ENCODE results near the gene SKA1.
A peak's percentile ranks its signal among the peaks of the same experiment; 100 is the strongest.
"Not testable (repeated sequence)": the region's sequence is repeated elsewhere in the genome, so short reads cannot be mapped to it uniquely, and the experiment has no call there.

Gene SKA1

DNA sequence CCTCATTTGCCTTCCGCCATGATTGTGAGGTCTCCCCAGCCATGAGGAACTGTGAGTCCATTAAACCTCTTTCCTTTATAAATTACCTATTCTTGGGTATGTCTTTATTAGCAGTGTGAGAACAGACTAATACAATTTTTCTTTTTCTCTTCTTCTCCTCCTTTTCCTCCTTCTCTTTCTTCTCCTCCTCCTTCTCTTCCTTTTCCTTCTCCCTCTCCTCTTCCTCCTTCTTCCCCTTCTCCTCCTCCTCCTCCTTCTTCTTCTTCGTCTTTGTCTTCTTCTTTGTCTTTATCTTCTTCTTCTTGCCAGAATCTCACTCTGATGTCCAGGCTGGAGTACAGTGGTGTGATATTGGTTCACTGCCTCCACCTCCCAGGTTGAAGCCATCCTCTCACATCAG lies 20.2 kb downstream of the SKA1 start:
- DNase-seq (ENCODE audit: low read depth, low spot score), result no peak

DNA sequence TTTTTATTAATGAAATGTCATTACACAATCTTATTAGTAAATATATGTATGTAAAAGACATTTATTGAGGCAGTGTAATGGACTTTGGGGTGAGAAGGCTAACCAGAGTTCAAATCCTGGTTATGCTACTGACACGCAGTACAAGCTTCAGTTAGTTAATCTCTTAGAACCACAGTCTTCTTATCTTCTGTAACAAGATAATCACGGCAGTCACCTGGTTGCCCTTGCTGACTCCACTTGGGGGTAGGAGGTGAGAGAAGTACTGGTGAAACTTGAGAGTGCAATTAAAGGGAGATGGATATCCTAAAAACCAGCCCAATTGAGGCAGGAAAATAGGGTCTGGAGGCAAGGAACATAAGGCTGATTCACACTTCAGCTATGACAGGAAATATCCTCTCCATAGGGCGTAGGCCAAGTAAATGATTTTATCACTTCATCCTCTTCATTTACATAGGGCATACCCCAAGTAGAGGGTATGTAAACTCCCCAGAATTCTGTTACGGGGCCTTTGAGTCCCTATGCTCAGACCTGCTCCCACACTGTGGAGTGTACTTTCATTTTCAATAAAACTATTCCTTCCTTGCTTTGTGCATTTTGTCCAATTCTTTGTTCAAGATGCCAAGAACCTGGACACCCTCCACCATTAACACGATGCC lies 21.3 kb downstream of the SKA1 start:
- no peak for DNase-seq (ENCODE audit: low read depth, low spot score)

DNA sequence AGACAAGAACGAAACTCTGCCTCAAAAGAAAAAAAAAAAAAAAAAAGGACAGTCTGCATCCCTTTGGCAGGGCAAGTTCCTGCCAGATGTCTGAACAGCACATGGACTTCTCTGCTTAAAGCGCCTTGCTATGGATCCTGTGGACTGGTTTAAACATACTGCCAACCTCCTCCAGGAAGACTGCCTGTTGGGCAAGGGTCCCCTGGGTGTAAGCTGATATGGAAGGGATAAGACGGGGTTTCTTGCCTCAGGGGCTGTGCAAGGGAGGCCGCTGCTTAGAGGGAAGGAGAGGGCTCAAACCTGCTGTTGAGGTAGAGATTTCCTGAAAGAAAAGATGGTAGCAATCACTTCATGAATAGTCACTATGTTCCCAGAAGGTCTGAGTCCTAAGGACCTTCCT lies 22.2 kb downstream of the SKA1 start:
- no peak for DNase-seq (ENCODE audit: low read depth, low spot score)

DNA sequence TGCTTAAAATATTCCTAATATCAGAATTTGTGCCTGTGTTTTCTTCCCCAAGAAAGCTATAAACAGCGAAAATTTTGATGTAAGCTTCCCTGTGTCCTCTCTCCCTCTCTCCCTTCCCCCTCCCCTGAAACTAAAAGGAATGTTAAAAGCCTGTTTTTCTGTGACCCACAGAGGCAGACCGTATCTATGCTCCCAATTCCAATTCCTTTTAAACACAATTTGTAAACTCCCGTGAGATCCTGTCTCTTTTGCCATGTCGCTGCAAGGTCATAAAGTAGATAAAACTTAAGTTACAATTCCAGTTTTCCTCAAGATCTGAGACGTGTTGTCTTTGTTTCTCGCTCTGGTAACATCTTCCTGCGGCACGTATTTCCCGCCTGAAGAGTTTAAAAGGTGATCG lies 23.3 kb downstream of the SKA1 start:
- DNase-seq (ENCODE audit: low read depth, low spot score), result no peak

DNA sequence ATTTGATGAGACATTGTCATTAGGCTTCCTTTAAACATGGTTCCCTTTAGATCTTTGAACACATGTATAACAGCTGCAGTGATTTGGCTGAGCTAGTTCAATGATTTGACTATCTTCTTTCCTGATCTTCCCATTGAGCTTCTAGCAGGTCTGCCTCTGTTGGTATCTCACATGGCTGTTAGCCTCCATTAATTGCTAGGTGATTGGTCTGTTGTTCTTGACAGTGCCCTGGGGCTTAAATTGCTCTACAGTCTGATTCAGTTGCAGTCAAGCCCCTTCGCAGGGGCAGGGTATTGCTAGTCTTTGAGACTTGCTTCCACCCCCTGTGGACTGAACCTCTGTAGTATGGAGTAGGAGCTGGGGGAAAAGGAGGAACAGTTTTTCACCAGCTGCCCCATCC lies 24.1 kb downstream of the SKA1 start:
- no peak for DNase-seq (ENCODE audit: low read depth, low spot score)

DNA sequence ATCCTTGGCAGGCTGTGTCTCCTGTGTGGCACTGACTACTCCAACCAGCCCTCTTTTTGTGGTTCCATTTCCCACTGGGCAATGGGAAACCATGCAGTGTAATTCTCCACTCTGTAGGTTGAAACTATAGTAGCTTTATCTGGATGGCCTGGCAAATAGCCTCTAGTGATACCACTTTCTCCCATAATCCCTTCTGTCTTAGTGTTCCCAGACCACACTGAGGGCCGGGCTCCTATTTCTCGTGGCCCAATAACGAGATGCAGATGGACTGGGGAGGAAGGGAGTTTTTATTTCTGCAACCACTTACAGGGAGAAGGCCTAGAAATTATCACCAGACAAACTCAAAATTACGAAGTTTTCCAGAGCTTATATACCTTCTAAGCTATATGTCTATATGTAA lies 24.7 kb downstream of the SKA1 start:
- DNase-seq (ENCODE audit: low read depth, low spot score), result no peak

DNA sequence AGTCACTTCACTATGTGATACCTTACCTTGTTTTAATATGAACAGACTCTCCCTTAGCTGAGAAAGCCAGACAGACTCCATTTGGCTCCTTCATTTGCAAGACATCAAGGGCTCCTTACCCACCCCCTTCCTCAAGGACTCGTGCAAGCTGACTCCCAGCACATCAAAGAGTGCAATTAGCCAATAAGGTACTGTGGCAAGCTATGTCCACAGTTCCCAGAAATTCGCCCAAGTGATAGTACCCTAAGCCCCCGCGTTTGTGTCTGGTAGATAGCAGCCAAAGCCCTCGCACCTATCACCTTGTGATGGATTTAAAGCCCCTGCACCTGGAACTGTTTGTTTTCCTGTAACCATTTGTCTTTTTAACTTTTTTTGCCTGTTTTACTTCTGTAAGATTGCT lies 25.6 kb downstream of the SKA1 start:
- not testable (repeated sequence) for DNase-seq (ENCODE audit: low read depth, low spot score)

DNA sequence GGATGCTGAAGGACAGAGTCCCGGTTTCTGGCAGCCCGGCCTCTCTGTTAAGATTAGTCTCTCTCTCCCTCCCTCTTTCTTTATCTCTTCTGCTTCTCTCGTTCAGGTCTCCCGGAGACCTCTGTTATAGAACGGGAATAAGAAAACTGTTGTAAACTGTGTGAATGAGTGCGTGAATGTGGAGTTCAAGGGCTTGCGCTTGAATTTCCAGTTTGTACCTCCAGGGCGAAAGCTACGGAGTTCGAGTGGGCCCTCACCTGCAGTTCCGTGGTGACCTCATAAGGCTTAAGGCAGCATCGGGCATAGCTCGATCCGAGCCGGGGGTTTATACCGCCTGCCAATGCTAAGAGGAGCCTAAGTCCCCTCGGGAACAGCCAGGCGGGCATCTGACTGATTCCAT lies 26.4 kb downstream of the SKA1 start:
- DNase-seq (ENCODE audit: low read depth, low spot score), result no peak

DNA sequence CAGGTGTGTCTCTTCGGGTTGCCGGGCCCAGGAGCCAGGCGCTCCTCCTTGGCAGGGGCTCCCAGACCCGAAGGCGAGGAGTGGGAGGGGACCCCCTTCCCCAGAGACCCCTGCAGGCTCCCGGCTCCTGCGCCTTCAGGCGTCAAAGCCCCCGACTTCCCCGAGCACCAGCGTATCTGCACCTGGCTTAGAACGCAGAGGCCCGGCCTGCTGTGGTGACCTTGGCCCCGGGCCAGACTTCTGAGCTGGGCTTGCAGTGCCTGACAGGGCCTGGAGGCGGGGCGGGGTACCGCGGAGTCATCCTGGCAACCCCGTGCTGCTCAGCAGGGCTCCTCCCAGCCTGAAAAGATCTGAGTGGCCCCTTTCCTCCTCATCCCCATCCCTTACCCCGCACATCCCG lies 27.0 kb downstream of the SKA1 start:
- peak; percentile 36 for DNase-seq (ENCODE audit: low read depth, low spot score)

DNA sequence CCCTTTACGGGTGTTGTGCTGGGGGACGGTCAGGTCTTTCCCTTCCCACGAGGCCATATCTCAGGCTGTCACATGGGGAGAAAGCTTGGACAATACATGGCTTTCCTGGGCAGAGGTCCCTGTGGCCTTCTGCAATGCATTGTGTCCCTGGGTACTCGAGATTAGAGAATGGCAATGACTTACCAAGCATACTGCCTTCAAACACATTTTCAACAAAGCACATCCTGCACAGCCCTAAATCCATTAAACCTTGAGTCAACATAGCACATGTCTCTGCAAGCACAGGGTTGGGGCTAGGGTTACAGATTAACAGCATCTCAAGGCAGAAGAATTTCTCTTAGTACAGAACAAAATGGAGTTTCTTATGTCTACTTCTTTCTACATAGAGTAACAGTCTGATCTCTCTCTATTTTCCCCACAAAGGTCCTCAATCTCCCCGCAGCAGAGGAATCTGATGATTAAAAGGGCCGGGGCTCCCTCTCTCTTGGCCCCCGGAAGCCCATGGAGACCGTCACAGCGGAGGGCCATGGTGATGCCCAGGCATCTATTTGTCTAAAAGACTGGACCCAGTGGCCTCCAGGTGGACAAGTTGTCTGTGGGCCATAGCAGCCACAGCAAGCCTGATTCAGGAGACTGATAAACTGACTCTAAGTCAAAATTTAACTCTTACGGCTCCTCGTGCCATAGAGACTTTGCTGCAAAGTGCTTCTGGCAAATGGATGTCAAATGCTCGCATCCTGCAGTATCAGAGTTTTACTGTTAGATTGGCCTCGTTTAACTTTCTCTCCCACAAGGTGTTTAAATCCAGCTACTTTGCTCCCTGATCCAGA lies 30.1 kb downstream of the SKA1 start:
- DNase-seq (ENCODE audit: low read depth, low spot score), result not testable (repeated sequence)

DNA sequence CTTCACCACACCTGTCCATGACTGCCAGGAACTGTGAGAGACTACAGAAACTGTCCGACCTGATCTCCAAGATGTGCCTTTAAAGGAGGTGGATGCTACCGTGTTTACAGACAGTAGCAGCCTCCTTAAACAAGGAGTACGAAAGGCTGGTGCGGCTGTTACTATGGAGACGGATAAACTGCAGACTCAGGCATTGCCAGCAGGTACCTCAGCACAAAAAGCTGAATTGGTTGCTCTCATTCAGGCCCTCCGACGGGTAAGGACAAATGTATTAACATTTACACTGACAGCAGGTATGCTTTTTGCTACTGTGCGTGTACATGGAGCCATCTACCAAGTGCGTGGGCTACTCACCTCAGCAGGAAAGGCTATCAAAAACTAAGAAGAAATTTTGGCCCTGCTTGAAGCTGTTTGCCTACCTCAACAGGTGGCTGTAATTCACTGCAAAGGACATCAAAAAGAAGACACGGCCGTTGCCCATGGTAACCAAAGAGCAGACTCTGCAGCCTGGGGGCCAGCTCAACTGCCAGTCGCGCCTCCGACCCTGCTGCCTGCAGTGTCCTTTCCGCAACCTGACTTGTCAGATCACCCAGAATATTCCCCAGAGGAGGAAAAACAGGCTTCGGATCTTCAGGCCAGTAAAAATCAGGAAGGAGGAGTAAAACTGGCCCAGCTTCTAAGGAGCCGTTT lies 30.9 kb downstream of the SKA1 start:
- DNase-seq (ENCODE audit: low read depth, low spot score), result no peak

DNA sequence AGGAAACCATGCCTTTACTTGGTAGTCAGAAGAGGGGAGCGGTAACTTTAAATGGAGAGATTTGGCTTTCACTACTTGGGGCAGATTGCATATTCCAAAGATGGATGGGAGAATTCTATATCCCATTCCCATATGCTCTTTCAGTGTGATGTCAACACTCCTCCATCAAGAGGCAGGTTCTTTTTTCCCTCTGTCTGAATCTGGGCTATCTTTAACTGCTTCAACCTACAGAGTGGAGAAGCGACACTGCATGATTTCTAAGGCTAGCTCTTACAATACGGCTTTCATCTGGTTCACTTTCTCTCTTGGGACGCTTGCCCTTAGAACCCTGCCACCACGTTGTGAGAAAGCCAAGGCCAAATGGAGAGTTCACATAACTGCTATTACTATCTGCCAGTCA lies 34.4 kb downstream of the SKA1 start:
- DNase-seq (ENCODE audit: low read depth, low spot score), result no peak

DNA sequence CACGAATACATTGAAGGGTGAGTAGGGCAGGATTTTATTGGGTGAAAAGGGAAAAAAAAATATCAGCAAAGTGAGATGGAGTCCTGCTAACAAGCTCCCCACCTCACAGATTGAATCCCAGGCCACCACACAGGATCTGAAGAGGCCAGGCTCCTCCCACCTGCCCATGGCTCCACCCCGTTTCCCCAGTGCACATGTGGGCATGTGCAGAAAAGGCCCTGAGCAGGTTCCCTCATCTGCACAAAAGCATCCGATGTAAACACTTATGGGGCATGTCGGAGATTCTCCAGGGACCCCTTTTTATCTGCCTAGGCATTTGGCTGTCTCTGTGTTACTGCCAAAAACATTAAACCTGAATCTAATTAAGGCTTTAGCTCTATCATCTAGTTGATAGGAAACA lies 35.2 kb downstream of the SKA1 start:
- no peak for DNase-seq (ENCODE audit: low read depth, low spot score)

DNA sequence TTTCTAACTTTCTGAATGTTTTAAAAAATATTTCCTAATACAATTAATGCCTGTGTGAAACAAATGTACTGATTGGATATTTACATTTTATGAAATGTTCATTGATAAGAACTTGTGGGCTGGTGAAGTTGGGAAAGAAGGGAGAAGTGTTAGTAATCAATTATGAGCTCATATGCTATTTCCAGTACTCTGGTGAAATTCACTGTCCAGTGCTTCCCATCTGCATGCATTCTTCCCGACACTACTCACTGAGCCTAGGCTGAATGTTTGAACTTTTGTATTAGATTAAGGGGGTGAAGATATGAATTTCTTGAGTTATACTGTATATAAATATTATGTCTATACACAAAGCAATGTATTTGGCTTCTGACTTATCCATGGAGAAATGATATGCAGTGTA lies 36.0 kb downstream of the SKA1 start:
- DNase-seq (ENCODE audit: low read depth, low spot score), result no peak

DNA sequence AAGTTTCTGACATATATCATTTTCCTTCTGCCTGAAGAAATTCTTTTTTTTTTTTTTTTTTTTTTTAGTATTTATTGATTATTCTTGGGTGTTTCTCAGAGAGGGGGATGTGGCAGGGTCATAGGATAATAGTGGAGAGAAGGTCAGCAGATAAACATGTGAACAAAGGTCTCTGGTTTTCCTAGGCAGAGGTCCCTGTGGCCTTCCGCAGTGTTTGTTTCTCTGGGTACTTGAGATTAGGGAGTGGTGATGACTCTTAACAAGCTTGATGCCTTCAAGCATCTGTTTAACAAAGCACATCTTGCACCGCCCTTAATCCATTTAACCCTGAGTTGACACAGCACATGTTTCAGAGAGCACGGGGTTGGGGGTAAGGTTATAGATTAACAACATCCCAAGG lies 42.0 kb downstream of the SKA1 start:
- not testable (repeated sequence) for DNase-seq (ENCODE audit: low read depth, low spot score)

DNA sequence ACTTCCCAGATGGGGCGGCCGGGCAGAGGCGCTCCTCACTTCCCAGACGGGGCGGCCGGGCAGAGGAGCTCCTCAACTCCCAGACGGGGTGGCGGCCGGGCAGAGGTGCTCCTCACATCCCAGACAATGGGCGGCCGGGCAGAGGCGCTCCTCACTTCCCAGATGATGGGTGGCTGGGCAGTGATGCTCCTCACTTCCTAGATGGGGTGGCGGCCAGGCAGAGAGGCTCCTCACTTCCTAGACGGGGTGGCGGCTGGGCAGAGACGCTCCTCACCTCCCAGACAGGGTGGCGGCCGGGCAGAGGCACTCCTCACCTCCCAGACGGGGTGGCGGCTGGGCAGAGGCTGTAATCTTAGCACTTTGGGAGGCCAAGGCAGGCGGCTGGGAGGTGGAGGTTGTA lies 42.9 kb downstream of the SKA1 start:
- not testable (repeated sequence) for DNase-seq (ENCODE audit: low read depth, low spot score)

DNA sequence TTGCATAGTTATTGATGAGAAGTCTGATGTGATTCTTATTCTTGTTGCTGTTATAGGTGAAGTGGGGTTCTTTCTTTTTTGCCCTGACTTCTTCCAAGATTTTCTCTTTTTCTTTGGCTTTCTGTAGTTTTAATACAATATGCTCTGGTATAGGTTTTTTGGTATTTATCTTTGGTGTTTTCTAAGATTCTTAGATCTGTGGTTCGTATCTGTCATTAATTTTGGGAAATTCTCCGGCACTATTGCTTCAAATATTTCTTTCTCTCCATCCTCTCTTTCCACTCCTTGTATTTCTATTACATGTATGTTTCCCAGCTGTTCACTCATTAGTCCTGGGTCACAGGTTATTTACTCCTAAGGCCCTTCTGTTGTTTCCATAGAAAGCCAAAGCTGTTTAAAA lies 43.8 kb downstream of the SKA1 start:
- no peak for DNase-seq (ENCODE audit: low read depth, low spot score)

DNA sequence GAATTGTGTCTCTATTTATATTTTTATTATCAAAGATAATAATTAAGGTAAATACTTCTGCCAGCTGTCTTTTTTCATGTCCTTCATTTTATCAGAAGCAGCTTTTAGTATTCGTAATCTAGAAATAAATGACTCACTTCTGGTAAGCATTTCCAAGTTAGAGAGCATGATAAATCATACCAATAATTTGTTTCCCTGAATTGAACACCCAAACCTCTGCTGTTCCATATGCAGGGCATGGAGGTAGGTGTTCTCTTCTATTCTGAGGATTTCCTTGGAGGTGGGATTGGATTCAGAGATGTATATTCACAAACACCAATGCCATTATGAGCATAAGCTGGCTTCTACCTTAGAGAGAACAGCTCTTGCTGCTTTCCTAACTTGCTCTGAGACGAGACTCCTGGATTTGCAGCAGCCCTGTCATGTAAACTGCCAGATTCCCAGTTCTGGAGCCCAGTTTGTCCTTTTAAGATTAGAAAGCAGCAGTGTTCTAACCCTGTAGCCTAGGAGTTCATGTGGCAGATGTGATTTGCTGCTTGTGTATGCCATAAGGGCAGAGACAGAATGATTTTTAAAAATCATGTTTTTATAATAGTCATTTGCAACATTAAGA lies 47.5 kb downstream of the SKA1 start:
- DNase-seq (ENCODE audit: low read depth, low spot score), result no peak

DNA sequence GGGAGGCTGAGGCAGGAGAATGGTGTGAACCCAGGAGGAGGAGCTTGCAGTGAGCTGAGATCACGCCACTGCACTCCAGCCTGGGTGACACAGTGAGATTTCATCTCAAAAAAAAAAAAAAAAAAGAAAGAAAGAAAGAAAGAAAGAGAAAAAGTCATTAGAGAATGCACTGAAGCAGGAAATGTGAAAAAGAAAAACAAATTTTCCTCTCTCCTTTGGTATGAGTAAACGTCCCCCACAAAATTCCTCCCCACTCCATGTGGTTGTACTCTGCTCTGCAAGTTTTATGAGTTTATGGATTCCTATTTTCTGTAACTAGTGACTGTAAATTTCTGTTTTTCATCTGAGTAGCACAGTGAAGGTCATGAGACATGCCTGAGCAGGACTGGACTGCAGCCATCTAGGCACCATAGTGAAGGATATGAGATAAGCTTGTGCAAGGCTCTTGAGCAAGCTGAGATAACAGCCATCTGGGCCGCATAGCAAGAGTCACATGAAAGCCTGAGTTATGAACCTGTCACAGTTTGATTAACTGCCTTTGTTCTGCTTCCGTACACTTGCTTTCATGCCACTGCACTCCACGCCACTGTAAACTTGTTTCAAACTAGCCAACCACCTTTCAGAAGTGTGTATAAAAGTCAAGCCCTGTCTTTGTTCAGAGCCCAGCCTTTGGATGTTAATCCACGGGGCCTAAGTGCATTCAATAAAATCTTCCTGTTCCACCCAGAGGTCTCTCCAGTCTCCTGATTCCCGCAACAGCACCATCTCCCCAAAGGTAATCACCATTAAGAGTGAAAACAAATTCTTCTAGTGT lies 50.2 kb downstream of the SKA1 start:
- peak; percentile 21 for DNase-seq (ENCODE audit: low read depth, low spot score)

DNA sequence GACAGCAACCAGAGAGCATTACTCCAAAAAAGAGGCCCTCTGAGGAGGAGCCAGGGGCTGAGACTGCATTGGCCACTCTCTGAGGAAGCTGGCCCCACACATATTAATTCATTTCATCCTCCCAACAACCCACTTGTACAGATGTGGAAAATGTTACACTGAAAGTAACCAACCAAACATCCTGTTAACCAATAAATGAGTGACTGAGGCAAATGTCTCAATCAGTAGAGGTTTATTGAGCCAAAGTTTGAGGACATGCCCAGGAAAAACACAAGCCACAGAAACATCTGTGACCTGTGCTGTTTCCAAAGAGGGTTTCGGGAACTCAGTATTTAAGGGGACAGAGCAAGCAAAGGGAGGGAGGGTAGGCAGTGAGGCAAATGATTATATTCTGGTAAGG lies 53.0 kb downstream of the SKA1 start:
- no peak for DNase-seq (ENCODE audit: low read depth, low spot score)

DNA sequence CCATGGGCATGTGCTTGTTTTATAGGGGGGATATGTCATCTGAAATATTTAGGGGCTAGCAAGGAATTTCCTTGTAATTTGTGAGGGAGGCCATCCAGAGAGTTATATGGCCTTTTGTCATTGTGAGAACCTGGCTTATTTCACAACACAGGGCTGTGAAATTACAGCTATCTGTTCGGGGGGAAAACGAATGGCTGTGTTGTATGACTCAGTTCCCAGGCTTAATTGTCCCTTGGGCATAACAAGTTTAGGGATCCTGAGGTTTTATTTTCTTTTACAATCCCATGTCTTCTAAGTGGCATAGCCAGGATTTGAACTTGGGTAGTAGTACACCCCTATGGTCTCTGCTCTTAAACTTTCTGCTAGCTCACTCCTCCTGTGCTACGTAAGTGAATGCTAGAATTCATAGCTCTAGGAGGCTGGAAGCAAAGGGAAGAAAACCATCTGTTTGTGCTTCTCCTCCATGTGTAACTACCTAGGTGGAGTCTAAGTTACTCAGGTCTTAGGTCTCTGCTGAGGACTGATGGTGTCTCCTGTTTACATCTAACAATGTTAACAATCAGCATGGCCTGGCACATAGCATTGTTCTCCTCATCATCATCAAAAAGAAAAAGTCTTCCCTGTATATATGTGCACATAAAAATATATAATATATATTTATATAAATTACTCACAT lies 53.8 kb downstream of the SKA1 start:
- no peak for DNase-seq (ENCODE audit: low read depth, low spot score)

Data from astrocyte of the hippocampus (primary cell).